ENCODE results near the gene SIX2. TPM values are rescaled to one million over a fixed set of nuclear protein-coding genes. Genes with fewer than 3 reads are reported as not detected.
A peak's percentile ranks its signal among the peaks of the same experiment; 100 is the strongest.

SIX2 gene
- polyA plus RNA-seq, 6 donors from 2014 or later = not detected

GRCh38 chr2:44989176-44989575, 20.1 kb downstream of the SIX2 start:
- DNase-seq (no peak), ATAC-seq (ENCODE audit: low read depth in 2 of 2) (no peak)
- H3K36me3 Mint-ChIP-seq = peaks cover 9 to 44% of the 10 kb centered on the region in 2 donors
- H3K9me3 Mint-ChIP-seq = peaks cover 11 to 53% (median 45%) of the 10 kb centered on the region in 7 donors
- H3K27me3 Mint-ChIP-seq = peaks cover 46 to 83% (median 77%) of the 10 kb centered on the region in 3 donors
- H3K4me1 Mint-ChIP-seq = no peaks in the 10 kb centered on the region
- no peak overlapping the region for H3K4me3 Mint-ChIP-seq
- H3K27ac Mint-ChIP-seq = no peak overlapping the region

DNA sequence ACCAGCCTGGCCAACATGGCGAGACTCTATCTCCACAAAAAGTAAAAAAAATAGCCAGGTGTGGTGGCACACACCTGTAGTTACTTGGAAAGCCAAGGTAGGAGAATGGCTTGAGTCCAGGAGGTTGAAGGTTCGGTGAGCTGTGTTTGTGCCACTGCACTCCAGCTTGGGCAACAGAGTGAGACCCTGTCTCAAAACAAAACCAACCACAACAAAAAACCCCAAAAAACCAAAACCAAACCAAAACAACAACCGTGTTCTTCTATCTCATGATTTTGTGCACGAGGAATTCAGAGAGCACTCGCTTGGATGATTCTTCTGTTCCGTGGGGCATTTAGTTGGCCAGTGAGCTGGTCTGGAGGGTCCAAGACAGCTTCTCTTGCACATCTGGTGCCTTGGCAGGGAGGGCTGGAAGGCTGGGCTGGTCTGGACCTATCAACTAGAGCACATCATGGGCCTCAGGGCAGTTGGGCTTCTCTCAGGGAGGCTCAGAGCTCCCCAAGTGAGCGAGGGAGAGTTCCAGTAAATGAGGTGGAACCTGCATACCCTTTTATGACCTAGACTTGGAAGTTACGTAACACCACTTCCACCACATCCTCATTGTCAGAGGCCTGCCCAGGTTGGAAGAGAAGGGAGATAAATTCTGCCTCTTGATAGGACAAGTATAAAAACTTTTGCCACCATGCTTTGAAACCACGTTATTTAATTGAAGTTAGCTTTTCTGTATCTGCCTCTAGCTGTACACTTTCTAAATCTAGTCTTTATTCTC, 25.2 kb downstream of the SIX2 start:
- H3K4me3 Mint-ChIP-seq = no peak overlapping the region
- H3K27ac Mint-ChIP-seq = no peak overlapping the region
- H3K4me1 Mint-ChIP-seq = peaks cover 4 to 7% (median 4%) of the 10 kb centered on the region in 3 donors
- peaks cover 0 to 17% of the 10 kb centered on the region in 2 donors for H3K36me3 Mint-ChIP-seq
- H3K27me3 Mint-ChIP-seq = peaks cover 45 to 73% (median 52%) of the 10 kb centered on the region in 3 donors
- H3K9me3 Mint-ChIP-seq = peaks cover 3 to 25% (median 16%) of the 10 kb centered on the region in 7 donors
- DNase-seq (no peak), ATAC-seq (ENCODE audit: low read depth in 2 of 2) (no peak)

- H3K4me3 Mint-ChIP-seq = no peak overlapping the region
- ATAC-seq (ENCODE audit: low read depth in 2 of 2) = peak; percentile 45 to 63
- H3K4me1 Mint-ChIP-seq = peaks cover 4 to 7% (median 4%) of the 10 kb centered on the region in 3 donors
- H3K27me3 Mint-ChIP-seq = peaks cover 36 to 67% (median 51%) of the 10 kb centered on the region in 3 donors
- H3K36me3 Mint-ChIP-seq = no peaks in the 10 kb centered on the region
- peak overlapping the region in 2 of 6 donors; percentile 40 to 49 for H3K27ac Mint-ChIP-seq
- H3K9me3 Mint-ChIP-seq = peaks cover 0 to 4% (median 0%) of the 10 kb centered on the region in 7 donors
- DNase-seq = peak; percentile 41
Observed at GRCh38 chr2:44981714-44982108, 27.5 kb downstream of the SIX2 start.

DNA sequence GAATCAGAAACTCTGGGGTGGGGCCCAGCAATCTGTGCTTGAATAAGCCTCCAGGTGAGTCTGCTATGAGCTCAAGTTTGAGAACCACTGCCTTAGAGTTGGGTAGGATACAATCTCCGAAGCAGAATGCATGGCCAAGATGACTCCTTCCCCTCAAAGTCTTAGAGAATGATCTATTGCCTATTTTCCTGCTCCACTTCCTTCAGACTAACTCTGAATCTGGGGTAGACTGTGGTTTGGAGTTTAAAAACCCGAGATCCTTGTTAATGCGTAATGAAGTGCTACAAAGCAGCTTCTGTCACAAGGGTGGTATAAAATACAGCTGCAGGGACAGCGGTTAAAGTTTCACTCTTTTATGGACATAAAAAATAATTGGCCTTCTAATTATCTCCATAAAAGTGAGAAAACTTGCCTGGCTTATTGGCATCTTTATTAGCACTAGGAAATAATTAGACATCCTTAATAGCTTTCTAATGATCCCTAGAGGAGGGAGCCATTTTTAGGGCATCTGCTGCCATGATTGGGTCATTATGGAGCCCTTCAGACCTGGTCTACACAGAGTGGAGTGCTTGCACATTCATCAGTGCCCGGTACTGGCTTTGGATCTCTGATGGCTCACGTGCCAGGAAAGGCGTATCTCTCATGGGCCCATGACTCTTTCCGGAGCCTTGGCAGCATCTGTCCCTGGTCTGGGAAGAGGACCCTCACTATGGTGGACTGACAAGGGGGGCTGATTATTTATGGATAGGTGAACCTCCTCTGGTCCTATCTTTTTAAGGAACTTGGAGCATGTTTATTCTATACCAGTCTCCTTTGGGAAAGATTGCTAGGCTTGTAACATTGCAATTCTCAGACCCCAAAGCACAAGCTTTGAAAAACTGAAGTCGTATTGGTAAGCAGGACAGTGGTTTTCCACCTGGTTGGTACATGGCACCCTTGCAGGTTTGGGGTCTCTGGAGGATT, 28.2 kb downstream of the SIX2 start:
- H3K4me1 Mint-ChIP-seq = peaks cover 4 to 7% (median 4%) of the 10 kb centered on the region in 3 donors
- peaks cover 31 to 62% (median 44%) of the 10 kb centered on the region in 3 donors for H3K27me3 Mint-ChIP-seq
- no peak for ATAC-seq (ENCODE audit: low read depth in 2 of 2)
- no peaks in the 10 kb centered on the region for H3K36me3 Mint-ChIP-seq
- H3K4me3 Mint-ChIP-seq = no peak overlapping the region
- H3K9me3 Mint-ChIP-seq = no peaks in the 10 kb centered on the region
- DNase-seq = no peak
- no peak overlapping the region for H3K27ac Mint-ChIP-seq

DNA sequence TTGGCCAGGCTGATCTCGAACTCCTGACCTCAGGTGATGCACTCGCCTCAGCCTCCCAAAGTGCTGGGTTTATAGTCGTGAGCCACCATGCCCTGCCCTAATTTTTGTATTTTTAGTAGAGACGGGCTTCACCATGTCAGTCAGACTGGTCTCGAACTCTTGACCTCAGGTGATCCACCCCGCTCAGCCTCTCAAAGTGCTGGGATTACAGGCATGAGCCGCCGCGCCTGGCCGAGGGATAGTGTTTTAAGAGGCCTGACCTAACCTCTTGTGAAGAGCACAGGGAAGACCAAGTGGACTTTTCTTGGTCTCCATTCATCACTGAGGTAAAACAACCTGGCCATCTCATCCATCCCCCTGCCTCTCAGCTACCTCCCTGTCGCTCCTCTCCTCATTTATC, 29.7 kb downstream of the SIX2 start:
- Mint-ChIP-seq H3K9me3 (no peaks in the 10 kb centered on the region), H3K27ac (peak overlapping the region in 1 of 6 donors; percentile 70), H3K36me3 (no peaks in the 10 kb centered on the region), H3K27me3 (peaks cover 31 to 61% (median 40%) of the 10 kb centered on the region in 3 donors), H3K4me3 (no peak overlapping the region), H3K4me1 (peaks cover 4 to 7% (median 4%) of the 10 kb centered on the region in 3 donors)
- ATAC-seq (ENCODE audit: low read depth in 2 of 2) (no peak), DNase-seq (no peak)

- peak in 1 of 2 donors; percentile 30 for ATAC-seq (ENCODE audit: low read depth in 2 of 2)
- no peak for DNase-seq
- Mint-ChIP-seq H3K4me3 (peak overlapping the region in 6 of 8 donors; percentile 16 to 82 (median 48)), H3K36me3 (no peaks in the 10 kb centered on the region), H3K9me3 (no peaks in the 10 kb centered on the region), H3K27me3 (peaks cover 20 to 45% (median 41%) of the 10 kb centered on the region in 3 donors), H3K4me1 (peaks cover 0 to 8% (median 8%) of the 10 kb centered on the region in 3 donors), H3K27ac (peak overlapping the region in 1 of 6 donors; percentile 26)
Observed at GRCh38 chr2:44975571-44976450, 33.4 kb downstream of the SIX2 start.

DNA sequence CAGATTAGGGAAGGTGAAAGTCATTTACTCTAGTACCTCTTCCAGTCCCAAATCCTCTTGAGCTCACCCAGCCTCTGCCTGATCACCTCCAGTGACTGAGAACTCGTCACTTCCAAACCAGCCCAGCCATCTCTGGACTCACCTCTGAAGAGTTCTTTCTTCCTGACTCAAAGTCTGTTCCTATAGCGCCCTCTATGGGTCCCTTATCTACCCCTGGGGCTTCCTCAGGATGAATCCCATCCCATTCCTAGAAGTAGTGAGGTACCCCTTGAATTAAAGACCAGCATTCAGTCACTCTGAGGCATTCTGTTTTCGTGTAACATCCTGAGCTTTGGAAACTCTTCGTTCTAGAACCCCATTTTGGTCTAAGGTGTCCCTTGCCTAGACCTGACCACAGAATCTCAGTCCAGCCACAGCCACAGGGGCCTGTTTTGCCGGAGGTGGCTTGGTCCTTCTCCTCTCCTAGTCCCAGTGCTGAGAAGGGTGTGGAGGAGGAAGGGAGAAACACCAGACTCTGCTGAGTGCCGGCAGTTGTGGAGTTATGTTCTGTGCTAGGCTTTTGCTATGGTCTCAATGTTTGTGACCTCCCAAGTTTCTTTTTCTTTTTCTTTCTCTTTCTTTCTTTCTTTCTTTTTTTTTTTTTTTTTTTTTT, 35.1 kb downstream of the SIX2 start:
- H3K36me3 Mint-ChIP-seq = no peaks in the 10 kb centered on the region
- peak overlapping the region in 1 of 8 donors; percentile 47 for H3K4me3 Mint-ChIP-seq
- no peak for DNase-seq
- no peak for ATAC-seq (ENCODE audit: low read depth in 2 of 2)
- peaks cover 0 to 8% (median 8%) of the 10 kb centered on the region in 3 donors for H3K4me1 Mint-ChIP-seq
- H3K9me3 Mint-ChIP-seq = no peaks in the 10 kb centered on the region
- peak overlapping the region in 1 of 6 donors; percentile 8 for H3K27ac Mint-ChIP-seq
- peaks cover 28 to 58% (median 44%) of the 10 kb centered on the region in 3 donors for H3K27me3 Mint-ChIP-seq

- peak overlapping the region in 1 of 6 donors; percentile 32 for H3K27ac Mint-ChIP-seq
- peak overlapping the region in 3 of 8 donors; percentile 26 to 79 (median 43) for H3K4me3 Mint-ChIP-seq
- ATAC-seq (ENCODE audit: low read depth in 2 of 2) (no peak), DNase-seq (no peak)
- H3K27me3 Mint-ChIP-seq = peaks cover 34 to 54% (median 43%) of the 10 kb centered on the region in 3 donors
- no peaks in the 10 kb centered on the region for H3K36me3 Mint-ChIP-seq
- H3K4me1 Mint-ChIP-seq = peaks cover 0 to 8% (median 8%) of the 10 kb centered on the region in 3 donors
- no peaks in the 10 kb centered on the region for H3K9me3 Mint-ChIP-seq
Observed at GRCh38 chr2:44972771-44973535, 36.3 kb downstream of the SIX2 start.

- ATAC-seq (ENCODE audit: low read depth in 2 of 2) (no peak), DNase-seq (no peak)
- peak overlapping the region in 2 of 8 donors; percentile 21 to 42 for H3K4me3 Mint-ChIP-seq
- H3K27ac Mint-ChIP-seq = no peak overlapping the region
- H3K9me3 Mint-ChIP-seq = no peaks in the 10 kb centered on the region
- peaks cover 0 to 8% (median 8%) of the 10 kb centered on the region in 3 donors for H3K4me1 Mint-ChIP-seq
- H3K27me3 Mint-ChIP-seq = peaks cover 33 to 55% (median 46%) of the 10 kb centered on the region in 3 donors
- no peaks in the 10 kb centered on the region for H3K36me3 Mint-ChIP-seq
Observed at GRCh38 chr2:44970846-44971450, 38.3 kb downstream of the SIX2 start.

GRCh38 chr2:44969936-44970335, 39.3 kb downstream of the SIX2 start:
- DNase-seq (no peak), ATAC-seq (ENCODE audit: low read depth in 2 of 2) (no peak)
- Mint-ChIP-seq H3K4me3 (peak overlapping the region in 1 of 8 donors; percentile 43), H3K36me3 (no peaks in the 10 kb centered on the region), H3K4me1 (peaks cover 0 to 8% (median 8%) of the 10 kb centered on the region in 3 donors), H3K9me3 (no peaks in the 10 kb centered on the region), H3K27ac (peak overlapping the region in 1 of 6 donors; percentile 5), H3K27me3 (peaks cover 33 to 62% (median 52%) of the 10 kb centered on the region in 3 donors)

- Mint-ChIP-seq H3K36me3 (no peaks in the 10 kb centered on the region), H3K4me1 (peaks cover 0 to 4% (median 4%) of the 10 kb centered on the region in 3 donors), H3K27ac (no peak overlapping the region), H3K27me3 (peaks cover 29 to 74% (median 73%) of the 10 kb centered on the region in 3 donors), H3K4me3 (no peak overlapping the region), H3K9me3 (no peaks in the 10 kb centered on the region)
- no peak for ATAC-seq (ENCODE audit: low read depth in 2 of 2)
- DNase-seq = no peak
Observed at GRCh38 chr2:44967727-44968432, 41.4 kb downstream of the SIX2 start.

Measured in naive B cell (primary cell).